ENCODE data around the gene KIAA1671. TPM values are rescaled to one million over a fixed set of nuclear protein-coding genes. Genes with fewer than 3 reads are reported as not detected.

The KIAA1671 gene
- total RNA-seq, 4 donors from 2014 or later, result 83.1 to 162 (median 105) TPM

DNA sequence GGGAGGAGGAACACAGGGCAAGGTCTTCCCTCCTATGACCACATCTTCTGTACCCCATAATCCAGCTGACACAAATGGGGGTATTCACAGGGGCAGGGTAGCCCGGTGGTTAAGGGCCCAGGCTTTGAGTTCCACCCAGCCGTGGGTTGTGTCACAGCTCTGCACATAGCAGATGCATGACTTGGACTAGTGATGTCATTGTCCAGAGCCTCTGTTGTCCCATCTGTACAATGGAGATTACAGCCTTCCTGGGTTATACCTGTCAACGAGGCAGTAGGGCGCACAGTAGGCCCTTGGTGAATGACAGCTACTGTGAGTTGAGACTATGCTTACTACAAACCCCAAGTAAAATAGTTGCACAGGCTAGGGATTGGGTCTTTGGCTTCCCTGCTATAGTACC is 147.9 kb downstream of the KIAA1671 start:
- no peaks in the 10 kb centered on the region for H3K27me3 ChIP-seq
- H3K9me3 ChIP-seq, result no peaks in the 10 kb centered on the region
- 78% methylated on average over 4 of the region's 4 CpGs; no CpG with 5 or more reads in 1 of the 2 donors for WGBS, 2 donors (ENCODE audit: low coverage in 1 of 2)
- in situ Hi-C loops (cut with MboI; ENCODE audit: low pct_ligation_motif_present in 1 of 4, low pct_unique_long_range_greater_than_20kb in 1 of 4, low sequenced_read_pairs in 3 of 4), result no loop called here
- TF ChIP-seq POLR2AphosphoS5 (IDR thresholded peaks at IDR 0.05) (no peak), POLR2A (IDR thresholded peaks at IDR 0.05) (no peak), CTCF (IDR thresholded peaks at IDR 0.05) (no peak), EP300 (IDR thresholded peaks at IDR 0.05; ENCODE audit: low read depth) (no peak)
- no peak overlapping the region for H3K27ac ChIP-seq
- no peak for DNase-seq
- H3K4me3 ChIP-seq, result no peak overlapping the region
- no peaks in the 10 kb centered on the region for H3K36me3 ChIP-seq
- intact Hi-C loops (cut with DNase I; ENCODE audit: low total_unique reads), result no loop called here
- H3K4me1 ChIP-seq, result no peaks in the 10 kb centered on the region

GRCh38 chr22:25100948-25101347 is 148.4 kb downstream of the KIAA1671 start:
- H3K9me3 ChIP-seq, result no peaks in the 10 kb centered on the region
- WGBS, 2 donors (ENCODE audit: low coverage in 1 of 2), result 55 to 62% methylated on average over 3 to 5 of the region's 5 CpGs
- TF ChIP-seq POLR2A (IDR thresholded peaks at IDR 0.05), result no peak
- TF ChIP-seq POLR2AphosphoS5 (IDR thresholded peaks at IDR 0.05), result no peak
- no peak for TF ChIP-seq CTCF (IDR thresholded peaks at IDR 0.05)
- TF ChIP-seq EP300 (IDR thresholded peaks at IDR 0.05; ENCODE audit: low read depth), result no peak
- H3K4me3 ChIP-seq, result no peak overlapping the region
- H3K27me3 ChIP-seq, result no peaks in the 10 kb centered on the region
- no peak for DNase-seq
- H3K4me1 ChIP-seq, result no peaks in the 10 kb centered on the region
- no peak overlapping the region for H3K27ac ChIP-seq
- in situ Hi-C loops (cut with MboI; ENCODE audit: low pct_ligation_motif_present in 1 of 4, low pct_unique_long_range_greater_than_20kb in 1 of 4, low sequenced_read_pairs in 3 of 4), result no loop called here
- H3K36me3 ChIP-seq, result no peaks in the 10 kb centered on the region
- intact Hi-C loops (cut with DNase I; ENCODE audit: low total_unique reads), result no loop called here

- H3K4me1 ChIP-seq, result no peaks in the 10 kb centered on the region
- no peak overlapping the region for H3K4me3 ChIP-seq
- 60 to 69% methylated on average over 1 to 4 of the region's 4 CpGs for WGBS, 2 donors (ENCODE audit: low coverage in 1 of 2)
- intact Hi-C loops (cut with DNase I; ENCODE audit: low total_unique reads) (no loop called here), in situ Hi-C loops (cut with MboI; ENCODE audit: low pct_ligation_motif_present in 1 of 4, low pct_unique_long_range_greater_than_20kb in 1 of 4, low sequenced_read_pairs in 3 of 4) (no loop called here)
- H3K36me3 ChIP-seq, result no peaks in the 10 kb centered on the region
- H3K9me3 ChIP-seq, result no peaks in the 10 kb centered on the region
- no peaks in the 10 kb centered on the region for H3K27me3 ChIP-seq
- no peak for DNase-seq
- no peak overlapping the region for H3K27ac ChIP-seq
- TF ChIP-seq EP300 (IDR thresholded peaks at IDR 0.05; ENCODE audit: low read depth), result no peak
- TF ChIP-seq POLR2AphosphoS5 (IDR thresholded peaks at IDR 0.05), result no peak
- TF ChIP-seq POLR2A (IDR thresholded peaks at IDR 0.05), result no peak
- no peak for TF ChIP-seq CTCF (IDR thresholded peaks at IDR 0.05)
Observed at GRCh38 chr22:25101501-25101900, 149.0 kb downstream of the KIAA1671 start.

GRCh38 chr22:25101986-25102385 is 149.5 kb downstream of the KIAA1671 start:
- 92 to 100% methylated on average over 1 to 4 of the region's 4 CpGs for WGBS, 2 donors (ENCODE audit: low coverage in 1 of 2)
- Histone ChIP-seq H3K4me3 (no peak overlapping the region), H3K27ac (no peak overlapping the region), H3K27me3 (no peaks in the 10 kb centered on the region), H3K4me1 (no peaks in the 10 kb centered on the region), H3K36me3 (no peaks in the 10 kb centered on the region), H3K9me3 (no peaks in the 10 kb centered on the region)
- TF ChIP-seq POLR2A (IDR thresholded peaks at IDR 0.05), result no peak
- intact Hi-C loops (cut with DNase I; ENCODE audit: low total_unique reads), result no loop called here
- DNase-seq, result no peak
- in situ Hi-C loops (cut with MboI; ENCODE audit: low pct_ligation_motif_present in 1 of 4, low pct_unique_long_range_greater_than_20kb in 1 of 4, low sequenced_read_pairs in 3 of 4), result no loop called here

DNA sequence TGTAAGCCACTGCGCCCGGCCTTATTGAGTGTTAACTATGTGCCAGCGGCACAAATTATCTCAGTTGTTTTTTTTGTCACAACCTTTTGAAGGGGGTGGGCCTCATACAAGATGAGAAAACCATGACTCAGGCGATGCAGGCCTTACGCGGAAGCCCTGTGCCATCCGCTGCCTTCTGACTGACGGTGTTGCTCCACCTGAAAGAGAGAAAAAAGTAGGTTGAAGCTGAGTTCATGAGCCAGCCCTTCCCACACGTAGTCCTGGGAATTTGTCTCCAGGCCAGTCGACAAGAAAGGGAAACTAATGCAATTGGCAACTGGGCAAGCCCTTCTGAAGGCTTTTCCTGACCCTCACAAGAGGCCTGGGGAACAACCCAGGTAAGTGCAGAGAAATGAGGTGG is 150.2 kb downstream of the KIAA1671 start:
- intact Hi-C loops (cut with DNase I; ENCODE audit: low total_unique reads) (no loop called here), in situ Hi-C loops (cut with MboI; ENCODE audit: low pct_ligation_motif_present in 1 of 4, low pct_unique_long_range_greater_than_20kb in 1 of 4, low sequenced_read_pairs in 3 of 4) (no loop called here)
- no peaks in the 10 kb centered on the region for H3K27me3 ChIP-seq
- no peaks in the 10 kb centered on the region for H3K36me3 ChIP-seq
- no peaks in the 10 kb centered on the region for H3K9me3 ChIP-seq
- no peak overlapping the region for H3K4me3 ChIP-seq
- no peak overlapping the region for H3K27ac ChIP-seq
- DNase-seq, result no peak
- 91% methylated on average over 10 of the region's 10 CpGs; no CpG with 5 or more reads in 1 of the 2 donors for WGBS, 2 donors (ENCODE audit: low coverage in 1 of 2)
- TF ChIP-seq POLR2A (IDR thresholded peaks at IDR 0.05) (no peak), POLR2AphosphoS5 (IDR thresholded peaks at IDR 0.05) (no peak), CTCF (IDR thresholded peaks at IDR 0.05) (no peak), EP300 (IDR thresholded peaks at IDR 0.05; ENCODE audit: low read depth) (no peak)
- H3K4me1 ChIP-seq, result no peaks in the 10 kb centered on the region

Measured in transverse colon (tissue), 4 donors.